Stomach (tissue), 4 donors: ENCODE measurements around the gene CLEC4G.

Experiments used
- CTCF ChIP-seq, 7 experiments: fragments of 450-650 bp in 4 of 7; fragments of 200-600 bp in 3 of 7; sonication (generic) in 3 of 7; IDR thresholded peaks; one replicate each; pipeline ENCODE4 v1.5.1; 2016 to 2019; ENCODE audit warnings: antibody characterized with exemption in 7 of 7, control low read depth in 2 of 7, mild to moderate bottlenecking in 1 of 7
- EP300 ChIP-seq: sonication (generic); formaldehyde crosslinking; IDR thresholded peaks from one replicate; pipeline ENCODE4 v1.6.1; 2017; ENCODE audit warnings: antibody characterized with exemption
- POLR2A ChIP-seq, 4 donors: fragments of 450-650 bp; IDR thresholded peaks; one replicate each; pipeline ENCODE4 v1.6.1; 2016; ENCODE audit warnings: antibody characterized with exemption in 4 of 4, control low read depth in 2 of 4, mild to moderate bottlenecking in 1 of 4, moderate library complexity in 1 of 4
- POLR2AphosphoS5 ChIP-seq, 3 donors: sonication (generic); formaldehyde crosslinking; IDR thresholded peaks; one replicate each; pipeline ENCODE4 v1.6.1; 2016; ENCODE audit warnings: antibody characterized with exemption in 3 of 3

DNA sequence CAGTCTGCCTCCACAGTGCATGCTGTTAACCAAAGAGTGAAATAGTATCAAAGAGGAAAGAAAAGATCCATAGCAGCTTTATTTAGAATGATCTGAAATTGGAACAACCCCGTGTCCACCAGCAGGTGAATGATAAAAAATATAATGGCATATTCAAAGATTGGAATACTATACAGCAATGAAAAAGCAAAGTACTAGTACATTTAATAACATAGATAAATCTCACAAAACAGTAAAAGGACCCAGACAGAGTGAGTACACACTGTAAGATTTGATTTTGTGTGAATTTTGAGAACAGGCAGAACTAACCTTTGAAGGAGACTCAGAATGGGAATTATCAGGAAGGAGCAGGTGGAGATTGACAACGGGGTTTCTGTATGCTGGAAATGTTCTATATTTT is 16.3 kb upstream of the CLEC4G start:
- TF ChIP-seq CTCF (IDR thresholded peaks at IDR 0.05) (no peak), EP300 (no peak), POLR2AphosphoS5 (IDR thresholded peaks at IDR 0.05) (no peak), POLR2A (IDR thresholded peaks at IDR 0.05) (no peak)
